ENCODE measurements around the gene DGKG.

The DGKG gene

DNA sequence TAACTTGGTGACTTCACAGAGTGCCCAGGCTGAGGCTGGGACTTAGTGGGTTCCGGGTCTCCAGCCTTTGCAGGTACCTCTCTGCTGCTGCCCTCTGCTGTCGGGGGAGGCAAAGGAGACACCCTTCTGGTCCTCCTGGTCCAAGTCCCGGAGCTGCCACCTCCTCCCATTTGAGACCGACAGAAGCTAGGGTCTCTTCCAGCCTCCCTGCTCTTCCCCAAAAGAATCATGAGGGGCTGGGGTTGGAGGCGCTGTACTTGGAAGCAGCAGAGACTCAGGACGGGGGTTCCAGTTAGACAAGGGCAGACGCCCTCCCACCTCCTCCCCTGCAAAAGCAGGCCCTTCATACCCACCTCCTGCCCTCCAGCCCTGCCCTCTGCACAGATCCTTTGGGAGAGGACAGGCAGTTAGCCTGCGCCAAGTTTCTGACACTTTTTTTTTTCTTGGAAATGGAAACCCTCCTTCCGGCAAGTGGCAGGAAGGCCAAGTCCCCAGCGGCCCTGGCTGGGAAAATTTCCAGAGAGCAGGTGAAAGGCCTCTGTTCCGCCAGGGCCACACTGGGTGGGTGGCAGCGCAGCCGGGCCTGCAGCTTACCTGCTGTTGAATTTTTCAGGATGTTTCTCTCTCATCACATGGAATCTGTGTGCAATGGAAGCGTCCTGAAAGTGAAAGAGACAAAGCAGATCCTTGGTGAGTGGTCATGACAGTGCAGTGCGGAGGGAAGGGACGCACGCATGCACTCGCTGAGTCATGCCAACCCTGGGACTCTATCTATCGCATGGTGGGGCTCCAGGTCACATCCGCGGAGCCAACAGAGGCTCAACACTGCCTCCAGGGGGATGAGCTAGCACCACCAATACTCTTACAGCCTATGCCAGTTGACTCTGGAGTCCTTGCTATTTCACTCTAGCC is 119.9 kb downstream of the DGKG start:
- no peak for DNase-seq (ENCODE audit: low read depth)

DNA sequence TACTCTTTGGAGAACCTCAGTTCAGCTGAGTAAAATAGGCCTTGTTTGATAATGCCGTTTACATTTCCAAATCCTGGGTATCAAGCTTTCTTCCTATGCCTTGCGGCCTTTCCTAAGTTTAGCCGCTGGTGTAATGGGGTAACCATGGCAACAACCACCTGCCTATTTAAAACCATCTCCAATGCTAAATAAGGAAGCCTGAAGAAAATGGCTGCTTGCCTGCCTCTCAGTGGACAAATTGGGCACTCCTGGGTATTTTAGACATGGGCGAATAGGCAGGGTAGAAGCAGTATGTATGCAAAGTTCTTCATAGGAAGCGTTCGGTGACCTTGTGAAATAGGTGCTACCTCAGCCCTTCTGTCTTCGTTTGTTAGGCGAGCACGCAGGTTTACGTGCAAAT is 122.7 kb downstream of the DGKG start:
- no peak for DNase-seq (ENCODE audit: low read depth)

GRCh38 chr3:186237915-186238314 is 124.1 kb downstream of the DGKG start:
- DNase-seq (ENCODE audit: low read depth): no peak

- no peak for DNase-seq (ENCODE audit: low read depth)
Measured at GRCh38 chr3:186236357-186237020, 125.5 kb downstream of the DGKG start.

- no peak for DNase-seq (ENCODE audit: low read depth)
Measured at GRCh38 chr3:186235554-186235953, 126.5 kb downstream of the DGKG start.

DNA sequence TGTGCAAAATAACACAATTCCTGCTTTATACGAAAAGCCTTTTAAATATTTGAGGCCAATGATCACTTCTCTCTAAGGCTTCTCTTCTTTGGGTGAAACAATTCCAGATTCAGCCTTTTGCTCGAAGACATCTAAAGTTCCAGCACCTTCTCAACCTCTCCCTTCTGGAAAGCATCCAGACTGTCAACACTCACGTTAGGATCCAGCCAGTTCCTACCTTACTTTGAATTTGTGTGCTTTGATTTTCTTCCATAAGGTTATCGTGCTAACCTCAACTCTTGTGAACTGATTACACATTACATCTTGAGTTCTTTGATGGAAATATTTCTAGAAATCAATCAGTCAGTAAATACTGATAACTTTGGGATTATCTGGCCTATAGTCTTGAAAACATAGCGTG is 127.9 kb downstream of the DGKG start:
- DNase-seq (ENCODE audit: low read depth): no peak

GRCh38 chr3:186226482-186226881 is 135.6 kb downstream of the DGKG start:
- DNase-seq (ENCODE audit: low read depth): no peak

DNA sequence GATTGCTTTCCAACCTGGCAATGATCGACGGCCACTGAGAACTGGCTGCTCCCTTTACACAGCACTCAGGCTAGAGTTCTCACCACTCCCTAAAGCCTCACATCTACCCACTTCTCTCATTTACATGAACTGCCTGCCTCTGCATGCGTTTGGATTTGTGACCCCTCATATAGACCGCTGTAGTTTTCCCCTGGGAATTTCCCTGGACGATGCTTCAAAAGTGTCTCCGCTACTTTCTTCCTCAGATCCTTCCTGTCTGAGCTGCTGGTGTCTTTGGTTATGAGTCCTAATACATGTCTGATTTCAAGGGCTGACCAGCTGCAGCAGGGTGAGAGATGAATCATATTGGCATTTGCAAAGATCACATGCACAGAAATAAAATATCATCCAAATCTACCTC is 136.4 kb downstream of the DGKG start:
- DNase-seq (ENCODE audit: low read depth): no peak

DNA sequence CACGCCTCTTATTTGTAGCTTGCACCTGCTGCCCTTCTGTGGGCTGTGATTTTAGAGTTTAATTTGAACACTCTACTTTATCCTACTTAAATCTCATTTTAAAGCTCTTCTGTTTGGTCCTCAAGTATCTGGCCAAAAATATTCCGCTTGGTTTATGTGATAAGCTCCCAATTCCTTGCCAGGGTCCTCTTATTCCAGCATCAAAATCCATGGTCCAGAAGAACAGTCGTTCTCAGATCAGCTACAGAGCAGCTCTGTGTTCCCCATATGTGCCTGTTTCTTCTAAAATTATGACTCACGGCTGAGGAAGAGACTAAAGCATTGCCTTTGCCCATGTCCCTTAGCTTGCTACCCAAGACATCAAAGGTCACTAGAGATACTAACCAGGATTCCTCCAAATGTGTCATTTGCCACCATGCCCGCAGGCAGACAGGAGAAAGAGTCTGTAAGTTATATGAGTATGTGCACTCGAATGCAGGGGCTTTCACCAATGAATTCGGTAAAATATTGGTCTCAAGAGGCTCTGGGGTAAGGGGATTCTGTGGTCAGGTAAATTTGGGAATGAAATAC is 137.9 kb downstream of the DGKG start:
- no peak for DNase-seq (ENCODE audit: low read depth)

GRCh38 chr3:186223476-186223875 is 138.6 kb downstream of the DGKG start:
- DNase-seq (ENCODE audit: low read depth): no peak

DNA sequence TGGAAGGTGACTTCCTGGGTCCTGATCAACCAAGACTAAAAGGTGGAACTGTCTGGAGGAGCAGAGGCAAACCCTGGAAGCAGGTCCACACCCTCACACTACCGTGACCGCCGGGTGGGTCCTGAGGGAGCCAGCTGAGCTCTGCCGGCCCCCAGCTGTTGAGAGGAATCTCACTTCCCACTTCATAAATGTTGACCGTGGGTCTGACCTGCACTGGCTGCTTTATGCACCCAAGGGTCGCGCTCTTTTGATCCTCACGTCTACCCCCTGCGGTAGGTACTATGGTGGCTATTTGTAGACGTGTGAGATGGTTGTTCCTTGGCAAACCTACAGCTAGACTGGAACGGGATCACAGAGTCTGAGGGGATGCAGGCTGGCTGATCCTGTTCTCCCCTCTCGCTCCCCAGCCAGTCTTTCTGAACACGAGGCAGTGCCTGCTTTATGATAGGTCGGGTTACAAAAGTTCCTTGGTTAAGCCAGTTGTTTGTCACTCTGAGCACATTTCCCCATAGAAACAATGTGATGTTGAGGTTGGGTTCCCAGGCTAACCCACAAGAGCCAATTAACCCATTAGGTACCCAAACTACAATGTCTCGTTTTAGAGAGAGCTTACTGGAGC is 140.2 kb downstream of the DGKG start:
- no peak for DNase-seq (ENCODE audit: low read depth)

- no peak for DNase-seq (ENCODE audit: low read depth)
Measured at GRCh38 chr3:186220911-186221645, 141.0 kb downstream of the DGKG start.

DNA sequence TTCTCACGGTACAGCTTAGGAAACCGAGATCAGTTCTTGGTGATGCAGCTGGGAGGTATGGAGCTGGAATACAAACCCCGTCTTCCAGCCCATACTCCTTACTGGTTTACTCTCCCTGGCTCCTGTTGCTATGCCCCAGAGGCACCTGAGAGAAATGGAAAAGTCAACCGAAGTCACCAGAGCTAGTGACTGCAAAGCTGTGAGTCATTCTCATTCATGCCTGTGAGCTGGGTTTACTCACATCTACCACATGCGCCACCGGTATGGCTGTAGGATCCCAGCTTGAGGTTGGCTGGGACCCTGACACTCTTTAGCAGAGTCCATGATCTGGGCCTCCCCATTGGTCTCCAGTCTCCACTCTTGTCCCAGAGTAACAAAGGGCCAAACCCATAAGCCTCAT is 141.7 kb downstream of the DGKG start:
- no peak for DNase-seq (ENCODE audit: low read depth)

GRCh38 chr3:186219211-186219638 is 142.8 kb downstream of the DGKG start:
- no peak for DNase-seq (ENCODE audit: low read depth)

DNA sequence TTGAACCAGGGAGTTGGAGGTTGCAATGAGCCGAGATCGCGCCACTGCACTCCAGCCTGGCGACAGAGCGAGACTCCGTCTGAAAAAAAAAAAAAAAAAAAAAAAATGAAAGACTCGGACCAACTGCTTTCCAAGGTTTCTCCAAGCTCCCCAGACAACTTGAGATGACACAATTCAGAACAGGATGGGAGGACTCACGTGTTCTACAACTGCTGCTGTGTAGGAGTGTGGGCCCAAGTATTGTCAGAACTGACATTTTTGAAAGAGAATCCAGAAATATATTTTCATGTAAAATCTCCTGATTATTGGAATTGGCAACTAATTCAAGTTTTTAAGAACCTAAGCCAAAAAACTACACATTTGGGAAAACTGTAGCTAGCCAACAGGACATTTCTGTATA is 143.6 kb downstream of the DGKG start:
- no peak for DNase-seq (ENCODE audit: low read depth)

- DNase-seq (ENCODE audit: low read depth): no peak
Measured at GRCh38 chr3:186217820-186218164, 144.2 kb downstream of the DGKG start.

DNA sequence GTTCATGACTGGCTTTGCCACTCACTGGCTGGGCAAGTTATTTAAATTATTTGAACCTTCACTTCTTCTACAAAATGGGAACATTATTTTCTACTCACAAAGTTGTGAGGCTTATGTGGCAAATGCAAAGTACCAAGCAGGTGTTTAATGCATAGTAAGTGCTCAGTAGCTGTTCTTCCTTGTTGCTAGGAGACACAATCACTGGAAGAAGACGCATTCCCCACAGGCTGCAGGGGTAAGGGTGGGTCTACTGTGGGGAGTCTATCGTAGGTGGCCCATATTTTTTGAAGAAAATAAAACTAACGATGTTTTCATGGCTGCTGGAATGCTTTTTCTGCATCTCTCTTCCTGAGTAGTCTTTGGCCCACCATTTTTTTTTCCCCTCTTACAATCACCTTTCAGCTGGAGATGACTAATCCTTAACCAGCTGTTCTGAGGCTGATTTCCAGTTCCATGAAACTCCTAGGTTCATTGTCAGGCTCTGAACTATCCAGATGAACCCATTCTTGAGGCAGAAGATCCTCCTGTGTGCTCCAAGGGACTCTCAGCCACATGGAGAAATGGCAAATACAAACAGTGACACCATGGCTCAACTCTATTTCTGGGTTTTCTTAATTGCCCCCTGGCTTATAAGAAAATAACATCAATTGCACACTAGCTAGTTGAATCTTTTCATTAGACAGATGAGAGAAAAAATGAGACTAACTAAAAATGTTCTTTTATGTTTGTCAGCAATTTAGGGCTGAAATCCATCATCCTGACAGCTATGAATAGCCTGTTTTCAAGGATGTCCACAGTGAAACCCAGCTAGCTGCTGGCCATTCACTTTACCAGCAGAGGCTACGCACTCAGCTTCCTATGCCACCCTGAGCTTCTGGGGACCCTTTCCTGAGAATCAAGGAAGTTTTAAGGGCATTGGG is 144.9 kb downstream of the DGKG start:
- DNase-seq (ENCODE audit: low read depth): no peak

- no peak for DNase-seq (ENCODE audit: low read depth)
Measured at GRCh38 chr3:186214670-186215069, 147.4 kb downstream of the DGKG start.

DNA sequence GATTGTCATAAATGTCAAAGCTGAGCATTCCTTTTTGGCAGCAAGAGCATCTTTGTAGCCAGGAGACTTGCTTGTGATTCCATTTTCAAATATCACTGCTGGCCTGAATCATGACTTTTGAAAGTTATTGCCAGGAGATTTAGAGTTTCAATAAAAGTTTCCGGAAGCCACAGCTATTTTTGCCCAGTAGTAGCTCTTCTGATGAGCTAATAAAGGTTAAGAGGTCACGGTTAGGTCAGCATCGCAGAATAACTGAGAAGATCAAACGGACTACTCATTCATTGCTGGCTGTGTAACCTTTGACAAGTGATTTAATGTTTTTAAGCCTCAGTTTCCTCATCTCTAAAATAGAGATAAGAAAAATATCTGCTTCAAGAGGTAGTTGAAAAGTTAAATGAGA is 148.1 kb downstream of the DGKG start:
- no peak for DNase-seq (ENCODE audit: low read depth)

DNA sequence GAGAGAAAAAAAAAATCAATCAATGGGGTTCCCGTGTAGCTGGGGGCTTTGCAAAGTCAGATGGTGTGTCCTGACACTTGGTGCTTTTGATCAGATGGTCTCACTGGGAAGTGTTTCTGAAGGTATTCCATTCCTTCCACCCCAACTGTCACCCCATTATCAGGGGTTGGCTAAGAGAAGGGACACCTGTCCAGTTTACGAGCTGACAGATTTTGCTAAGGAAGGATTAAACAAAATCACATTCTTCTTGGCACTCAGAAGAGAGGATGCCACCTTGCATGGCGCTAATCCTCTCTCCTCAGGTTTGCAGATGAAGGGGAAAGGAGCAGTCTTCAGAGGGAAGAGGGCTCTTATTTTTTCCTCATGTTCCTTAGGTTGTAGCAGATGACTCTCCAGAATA is 149.4 kb downstream of the DGKG start:
- no peak for DNase-seq (ENCODE audit: low read depth)

Measured in fibroblast of the conjunctiva (primary cell).